HG02571 (cell line): ENCODE data around the gene RFT1.
A peak's percentile ranks its signal among the peaks of the same experiment; 100 is the strongest.

Experiments
- ATAC-seq: cut with Tn5 transposase; IDR thresholded peaks from one replicate; pipeline ENCODE4 v1.9.1; 2021; ENCODE audit warnings: mild to moderate bottlenecking, moderate library complexity; ENCODE audit not compliant: unreplicated experiment

The RFT1 gene

GRCh38 chr3:53130179-53131061 lies at the start of gene RFT1:
TSS of gene RFT1 (minus strand) at chr3:53130435. CDS start at chr3:53130400, 35 bp downstream.
- peak; percentile 67 for ATAC-seq

GRCh38 chr3:53179580-53179979 lies 49.3 kb upstream of the RFT1 start:
- ATAC-seq, result no peak

DNA sequence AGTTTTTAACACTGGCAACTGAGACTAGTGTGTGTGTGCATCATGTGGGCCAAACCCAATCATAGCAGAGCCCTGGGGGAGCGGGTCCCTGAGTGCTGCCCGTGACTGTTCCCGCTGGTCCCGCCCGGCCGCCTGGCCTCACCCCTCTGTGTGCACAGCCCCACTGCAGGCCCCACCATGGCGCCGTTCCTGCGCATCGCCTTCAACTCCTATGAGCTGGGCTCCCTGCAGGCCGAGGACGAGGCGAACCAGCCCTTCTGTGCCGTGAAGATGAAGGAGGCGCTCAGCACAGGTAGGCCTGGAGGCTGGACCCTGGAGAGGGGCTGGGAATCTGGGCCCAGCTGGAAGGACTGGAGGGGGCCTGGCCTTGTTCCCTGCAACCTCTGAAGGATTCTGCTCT lies 48.0 kb upstream of the RFT1 start:
- ATAC-seq, result no peak

DNA sequence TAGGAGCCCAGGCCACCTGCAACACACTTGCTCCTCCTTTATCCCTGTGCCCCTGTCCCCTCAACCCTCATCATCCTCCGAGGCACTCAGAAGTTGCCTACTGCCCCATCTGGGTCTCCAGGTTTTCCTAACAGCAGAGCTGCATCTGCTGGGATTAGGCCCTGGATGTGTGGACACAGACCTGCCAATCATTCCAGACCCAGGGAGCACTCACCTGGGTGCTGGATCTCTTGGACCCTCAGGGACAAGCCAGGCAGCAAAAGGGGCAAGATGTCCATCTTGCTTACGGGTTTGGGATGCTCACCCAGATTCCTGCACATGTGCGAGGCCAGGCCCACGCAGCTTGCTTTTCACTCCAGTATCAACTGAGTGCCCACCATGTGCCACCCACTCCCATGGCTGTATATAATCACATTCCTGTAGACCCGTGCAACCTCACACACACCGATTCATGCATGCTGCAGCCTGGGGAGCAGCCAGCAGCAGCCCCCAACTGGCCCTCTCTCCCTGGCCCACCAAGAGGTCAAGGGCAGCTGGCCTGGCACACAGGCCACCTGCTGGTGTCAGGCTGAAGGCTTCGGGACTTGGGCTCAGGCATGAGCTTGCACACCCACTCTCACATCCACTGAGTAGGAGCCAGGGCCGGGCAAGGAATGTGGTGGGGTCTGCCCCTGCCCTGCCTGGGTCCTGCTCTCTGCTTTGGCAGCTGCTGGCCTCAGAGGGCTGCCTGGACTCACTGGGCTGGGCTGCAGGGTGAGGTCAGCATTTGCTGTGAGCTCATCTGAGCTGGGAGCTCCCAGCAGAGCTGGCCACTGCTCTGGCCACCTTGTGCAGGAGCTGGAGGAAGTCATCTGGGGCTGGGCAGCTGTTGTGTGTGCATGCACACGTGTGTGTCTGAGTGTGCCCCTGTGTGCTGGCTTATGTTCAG lies 45.6 kb upstream of the RFT1 start:
- no peak for ATAC-seq

DNA sequence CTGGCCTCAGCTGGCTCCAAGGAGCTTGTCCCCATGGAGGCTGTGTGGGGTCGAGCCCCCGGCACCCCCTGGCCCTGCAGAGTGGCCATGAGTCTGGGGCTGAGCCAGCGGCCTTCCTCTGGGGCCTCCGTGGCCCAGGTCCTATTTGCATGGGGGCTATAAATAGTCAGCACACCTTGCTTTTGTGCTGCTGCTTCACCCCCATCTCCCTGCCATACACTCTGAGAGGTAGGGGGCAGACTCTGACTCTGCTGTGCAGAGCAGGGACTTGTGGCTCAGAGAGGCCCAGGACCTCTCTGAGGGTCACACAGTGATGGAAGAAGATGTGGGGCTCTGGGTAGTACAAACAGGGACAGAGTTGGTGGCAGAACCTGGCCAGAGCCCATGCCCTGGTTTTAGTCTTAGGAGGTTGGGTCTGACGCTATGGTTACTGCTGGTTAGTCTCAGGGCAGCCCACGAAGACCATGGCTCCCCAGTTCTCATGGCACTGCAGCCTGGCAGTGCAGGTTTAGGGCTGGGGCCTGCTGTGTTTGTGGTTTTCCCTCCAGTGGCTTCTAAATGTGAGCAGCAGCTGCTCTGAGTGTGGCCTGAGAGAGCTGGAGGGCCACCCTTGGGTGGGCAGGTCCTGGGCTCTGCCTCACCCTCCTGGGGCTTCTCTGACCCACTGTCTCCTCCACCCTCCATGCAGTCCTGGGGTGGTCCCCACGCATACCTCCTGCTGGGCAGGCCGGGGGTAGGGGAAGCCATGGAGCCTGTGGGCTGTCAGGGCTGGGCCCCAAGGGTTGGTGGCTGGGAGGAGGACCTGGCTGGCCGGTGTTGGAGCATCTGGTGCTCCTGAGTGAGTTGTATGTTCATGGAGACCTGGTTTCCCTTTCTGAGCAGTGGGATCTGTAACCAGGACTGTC lies 44.4 kb upstream of the RFT1 start:
- peak; percentile 62 for ATAC-seq

DNA sequence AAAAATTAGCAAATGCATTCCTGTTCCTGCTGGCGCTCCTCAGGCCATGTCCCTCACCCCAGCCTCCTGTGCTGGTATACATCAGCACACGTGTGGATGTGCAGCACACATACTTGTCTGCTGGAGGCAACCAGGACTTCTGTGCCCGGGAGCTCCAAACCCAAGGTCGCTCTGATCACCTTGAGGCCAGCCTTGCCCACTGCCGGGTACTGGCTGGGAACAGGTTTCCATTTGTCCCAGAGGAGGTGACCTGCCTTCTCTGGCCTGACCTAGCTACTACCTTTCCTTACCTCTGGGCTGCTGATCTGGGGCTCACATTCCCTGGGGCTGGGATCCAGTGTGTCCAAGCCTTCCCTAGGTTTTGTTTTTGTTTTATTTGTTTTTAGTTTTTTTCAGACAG lies 42.9 kb upstream of the RFT1 start:
- no peak for ATAC-seq

DNA sequence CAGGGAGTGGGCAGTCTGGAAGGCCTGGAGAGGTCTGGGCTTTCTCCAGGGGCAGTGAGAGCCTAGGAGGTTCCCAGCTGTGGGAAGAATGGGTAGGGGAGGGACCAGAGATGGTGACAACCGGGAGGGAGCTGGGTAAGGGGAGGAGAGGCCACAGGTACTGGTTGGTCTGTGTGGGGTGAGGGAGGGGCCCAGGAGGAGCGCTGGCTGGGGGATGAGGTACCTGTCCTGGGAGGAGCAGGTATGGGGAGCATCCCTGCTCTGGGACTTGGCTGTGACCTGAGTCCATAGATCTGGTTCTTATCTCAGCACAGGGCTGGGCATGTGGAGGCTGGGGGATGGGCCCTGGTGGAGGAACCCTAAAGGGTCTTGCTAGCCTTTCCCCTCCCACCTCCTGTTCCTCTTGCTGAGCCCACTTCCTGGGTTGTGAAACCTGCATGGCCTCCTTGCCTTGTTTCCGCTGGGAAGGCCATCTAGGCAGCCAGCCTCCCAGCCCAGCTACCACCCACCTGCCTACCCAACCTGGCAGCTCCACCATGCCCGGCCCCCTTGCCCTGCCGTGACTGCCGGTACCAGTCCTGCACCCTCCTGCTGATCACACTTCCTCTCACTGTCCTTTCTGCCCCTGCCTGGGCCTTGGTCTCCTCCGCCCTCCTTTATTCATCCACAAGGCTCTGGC lies 41.7 kb upstream of the RFT1 start:
- no peak for ATAC-seq

DNA sequence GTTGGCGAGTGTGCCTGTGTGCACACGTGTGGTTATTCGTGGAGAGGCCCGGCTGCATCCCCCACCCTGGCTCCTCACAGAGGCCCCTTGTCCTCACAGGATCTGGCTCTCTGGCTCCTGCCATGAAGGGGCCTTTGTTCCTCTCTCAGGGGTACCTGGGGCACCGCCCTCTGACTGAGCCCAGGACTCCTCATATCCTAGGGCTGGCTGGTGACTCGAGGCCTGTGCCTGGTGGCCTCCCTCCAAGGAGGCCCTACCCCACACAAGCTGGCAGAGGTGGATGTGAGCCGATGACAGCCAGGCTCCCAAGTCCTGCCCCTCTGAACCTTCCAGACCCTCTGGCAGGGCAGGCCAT lies 40.8 kb upstream of the RFT1 start:
- no peak for ATAC-seq

DNA sequence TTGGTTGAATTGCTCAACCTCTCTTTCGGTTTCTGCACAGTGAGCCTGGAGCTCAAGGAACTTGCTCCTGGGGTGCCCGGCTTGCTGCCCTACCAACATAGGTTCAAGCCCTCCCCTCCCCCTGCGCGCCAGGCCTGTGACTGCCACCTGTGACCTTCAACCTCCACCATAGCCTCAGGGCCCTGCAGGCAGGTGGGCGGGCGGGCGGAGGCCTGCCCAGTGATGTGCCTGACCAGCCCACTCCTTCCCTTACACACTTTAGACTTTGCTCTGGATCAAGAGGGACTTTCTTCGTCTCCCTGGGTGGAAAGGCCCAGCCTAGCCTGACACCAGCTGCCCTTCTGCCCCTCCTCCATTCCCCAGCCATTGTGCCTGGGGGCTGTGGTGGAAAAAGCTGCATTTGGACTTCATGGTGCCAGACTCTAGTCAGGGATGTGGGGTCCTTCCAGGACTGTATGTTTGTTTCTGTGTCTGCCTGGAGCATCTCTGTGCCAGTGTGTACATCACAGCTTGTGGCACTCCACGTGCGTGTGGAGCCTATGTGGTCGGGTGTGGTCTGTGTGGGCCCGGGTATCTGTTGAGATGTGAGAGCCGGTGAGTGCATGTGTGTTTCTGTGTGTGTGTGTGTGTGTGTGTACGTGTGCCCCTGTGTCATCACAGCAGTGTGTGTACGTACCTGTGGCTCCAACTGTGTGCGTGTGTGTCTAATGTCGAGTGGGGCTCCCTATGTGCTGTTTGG lies 40.3 kb upstream of the RFT1 start:
- ATAC-seq, result no peak

GRCh38 chr3:53169832-53170324 lies 39.6 kb upstream of the RFT1 start:
- no peak for ATAC-seq

- ATAC-seq, result no peak
Measured at GRCh38 chr3:53169045-53169831, 39.0 kb upstream of the RFT1 start.

DNA sequence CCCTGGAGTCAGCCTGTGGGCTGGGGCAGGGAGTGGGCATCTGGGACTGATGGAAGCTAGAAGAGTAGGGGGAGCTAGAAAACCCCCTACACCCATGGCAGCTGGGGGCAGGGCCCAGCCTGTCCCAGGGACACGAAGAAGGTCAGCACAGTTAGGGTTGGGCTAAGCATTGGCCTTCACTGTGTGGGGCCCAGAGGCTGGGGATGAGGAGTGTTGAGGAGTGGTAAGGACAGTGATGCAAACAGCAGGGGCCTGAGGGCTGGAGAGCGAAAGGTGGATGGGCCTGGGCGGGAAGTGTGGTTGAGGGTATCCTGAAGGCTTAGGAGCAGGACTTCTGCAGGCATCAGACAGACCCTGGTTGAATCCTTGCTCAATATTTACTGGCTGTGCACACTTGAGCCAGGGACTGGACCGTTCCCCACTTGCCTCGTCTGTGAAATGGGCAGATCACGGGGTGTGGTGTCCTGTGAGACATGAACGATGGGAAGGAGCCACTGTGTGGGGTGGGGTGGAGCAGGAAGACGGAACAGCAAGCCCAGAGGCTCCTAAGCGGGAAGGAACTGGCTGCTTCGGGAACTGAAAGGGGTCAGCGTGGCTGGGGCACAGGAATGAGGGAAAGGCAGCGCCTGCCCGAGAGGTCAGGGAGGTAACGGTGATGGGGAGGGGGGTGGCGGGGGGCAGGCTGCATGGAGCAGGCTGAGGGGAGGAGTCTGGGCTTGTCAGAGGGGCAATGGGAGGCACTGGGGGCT lies 38.1 kb upstream of the RFT1 start:
- ATAC-seq, result no peak

- no peak for ATAC-seq
Measured at GRCh38 chr3:53167418-53168174, 37.4 kb upstream of the RFT1 start.

DNA sequence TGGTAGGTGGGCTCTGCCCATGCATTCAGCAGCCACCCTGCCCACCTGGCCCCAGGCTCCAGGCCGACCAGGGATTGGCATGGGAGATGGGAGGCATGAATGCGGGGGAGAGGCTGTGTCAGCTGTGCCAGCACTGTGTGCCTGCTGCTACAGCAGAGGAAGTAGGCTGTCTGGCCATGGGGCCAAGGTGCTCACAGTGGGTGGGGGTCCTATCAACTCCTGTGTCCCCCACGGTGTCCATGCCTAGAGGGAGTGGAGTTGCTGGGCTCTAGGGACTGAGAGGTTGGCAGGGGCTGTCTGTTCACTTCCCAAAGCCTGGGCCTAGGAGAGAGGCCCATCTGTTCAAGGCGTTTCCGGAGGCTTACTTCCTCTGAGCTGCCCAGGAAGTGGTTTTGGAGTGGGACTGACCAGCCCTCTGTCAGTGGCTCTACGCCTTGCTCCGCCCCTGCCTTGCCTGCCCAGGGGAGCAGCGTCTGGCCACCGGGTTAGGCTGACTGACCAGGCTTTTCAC lies 36.6 kb upstream of the RFT1 start:
- ATAC-seq, result no peak

- ATAC-seq, result no peak
Measured at GRCh38 chr3:53166206-53166605, 36.0 kb upstream of the RFT1 start.

DNA sequence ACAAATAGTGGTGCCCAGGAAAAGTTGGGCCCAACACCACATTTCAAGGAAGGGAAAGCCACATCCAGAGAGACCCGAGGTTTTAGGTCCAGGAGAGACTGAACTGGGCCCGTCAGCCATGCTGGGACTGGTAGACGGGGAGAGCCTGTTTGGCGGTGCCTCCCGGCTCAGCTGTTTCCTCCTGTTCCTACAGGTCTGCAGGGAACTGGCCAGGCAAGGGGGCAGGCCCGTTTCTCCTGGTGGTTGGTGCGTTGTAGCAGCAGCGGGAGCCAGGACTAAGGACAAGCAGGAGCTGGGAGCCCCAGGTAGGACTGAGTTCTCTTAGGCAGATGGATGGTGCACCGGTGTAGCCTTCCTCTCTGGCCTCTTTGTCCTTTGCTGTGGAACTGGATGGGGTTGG lies 34.7 kb upstream of the RFT1 start:
- ATAC-seq, result no peak
